Activated naive CD4-positive, alpha-beta T cell treated with anti-CD3 and anti-CD28 coated beads for 36 hours (primary cell): ENCODE data around the gene SPDYE3. TPM values are rescaled to one million over a fixed set of nuclear protein-coding genes. Genes with fewer than 3 reads are reported as not detected.

Source experiments
- CTCF ChIA-PET: fragments of 350-600 bp; sonication (Branson Sonifier 250); formaldehyde crosslinking; loops from one replicate; lab custom pipeline; 2021; ENCODE audit warnings: antibody characterized with exemption; lab: Charles Lee
- DNase-seq: peaks from one replicate; pipeline ENCODE4 v3.0.0-alpha.2; 2020
- H3K27ac Mint-ChIP-seq: one replicate; pipeline ENCODE4 v1.8.0; 2021; ENCODE audit warnings: mild to moderate bottlenecking, mixed read lengths
- H3K27me3 Mint-ChIP-seq: one replicate; pipeline ENCODE4 v1.8.0; 2021; ENCODE audit warnings: low read depth, mixed read lengths
- H3K36me3 Mint-ChIP-seq: one replicate; pipeline ENCODE4 v1.8.0; 2021; ENCODE audit warnings: low read depth, mixed read lengths
- H3K4me1 Mint-ChIP-seq: one replicate; pipeline ENCODE4 v1.8.0; 2021; ENCODE audit warnings: low read depth, mixed read lengths
- H3K4me3 Mint-ChIP-seq: one replicate; pipeline ENCODE4 v1.8.0; 2021; ENCODE audit warnings: mild to moderate bottlenecking, moderate library complexity, mixed read lengths
- H3K9me3 Mint-ChIP-seq: one replicate; pipeline ENCODE4 v1.8.0; 2021; ENCODE audit warnings: mixed read lengths
- intact Hi-C: fragments of 100-400 bp; cut with micrococcal nuclease; formaldehyde crosslinking; loops from one replicate; pipeline ENCODE4 v1.15.1; 2023
- total RNA-seq, 2 experiments: library from RNA; stranded (reverse); gene quantifications; one replicate each; pipeline ENCODE4 v1.2.3, GENCODE V29; 2021

The SPDYE3 gene
- total RNA-seq, 2 experiments from 2014 or later = not detected

DNA sequence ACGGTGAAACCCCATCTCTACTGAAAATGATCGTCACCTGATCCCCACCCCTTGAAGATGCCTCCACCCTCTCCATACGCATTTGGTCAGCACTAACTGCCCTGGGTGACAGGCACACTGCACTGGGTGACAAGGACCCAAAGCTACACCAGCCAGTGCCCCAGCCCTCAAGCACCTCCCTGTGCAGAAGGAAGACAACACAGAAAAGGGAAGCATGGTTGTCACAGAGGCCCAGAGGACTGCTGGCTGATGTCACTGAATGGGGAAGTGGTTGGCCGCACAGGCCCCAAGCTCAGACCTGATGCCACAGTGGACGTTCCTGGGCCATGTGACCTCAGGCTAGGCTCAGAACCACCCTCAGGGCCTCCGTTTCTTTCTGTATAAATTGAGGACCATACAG is 61.6 kb downstream of the SPDYE3 start:
- peaks cover 37% of the 10 kb centered on the region for H3K4me1 Mint-ChIP-seq
- CTCF ChIA-PET = interaction anchor here (0.7 kb wide), 1 partner anchor 27 kb away, joined by 3 read pairs; no protein-coding TSS in a partner anchor
- H3K4me3 Mint-ChIP-seq = no peak overlapping the region
- H3K27ac Mint-ChIP-seq = no peak overlapping the region
- DNase-seq = no peak
- intact Hi-C loops = no loop called here
- H3K36me3 Mint-ChIP-seq = peaks cover 26% of the 10 kb centered on the region
- H3K9me3 Mint-ChIP-seq = peaks cover 2% of the 10 kb centered on the region
- H3K27me3 Mint-ChIP-seq = no peaks in the 10 kb centered on the region

DNA sequence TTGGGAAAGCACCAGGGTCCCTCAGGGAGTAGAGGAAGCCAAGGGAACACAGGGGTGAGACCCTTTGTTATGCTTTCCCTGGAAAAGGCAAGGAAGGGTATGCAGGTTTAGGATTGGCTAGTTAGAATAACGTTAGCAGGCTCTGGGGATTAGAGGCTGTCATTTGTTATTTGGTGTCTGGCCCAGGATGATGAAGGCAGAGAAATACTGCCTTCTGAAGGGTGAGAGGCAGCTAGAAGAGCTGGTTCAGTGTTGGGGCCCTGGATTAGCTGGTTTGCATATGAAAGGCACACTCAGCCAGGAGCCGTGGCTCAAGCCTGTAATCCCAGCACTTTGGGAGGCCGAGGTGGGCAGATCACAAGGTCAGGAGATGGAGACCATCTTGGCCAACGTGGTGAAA is 62.8 kb downstream of the SPDYE3 start:
- CTCF ChIA-PET = interaction anchor here (0.6 kb wide), 1 partner anchor 219 kb away, joined by 3 read pairs; no protein-coding TSS in a partner anchor
- intact Hi-C loops = no loop called here
- H3K4me3 Mint-ChIP-seq = no peak overlapping the region
- no peak for DNase-seq
- no peak overlapping the region for H3K27ac Mint-ChIP-seq
- no peaks in the 10 kb centered on the region for H3K27me3 Mint-ChIP-seq
- peaks cover 2% of the 10 kb centered on the region for H3K9me3 Mint-ChIP-seq
- peaks cover 20% of the 10 kb centered on the region for H3K36me3 Mint-ChIP-seq
- peaks cover 31% of the 10 kb centered on the region for H3K4me1 Mint-ChIP-seq

DNA sequence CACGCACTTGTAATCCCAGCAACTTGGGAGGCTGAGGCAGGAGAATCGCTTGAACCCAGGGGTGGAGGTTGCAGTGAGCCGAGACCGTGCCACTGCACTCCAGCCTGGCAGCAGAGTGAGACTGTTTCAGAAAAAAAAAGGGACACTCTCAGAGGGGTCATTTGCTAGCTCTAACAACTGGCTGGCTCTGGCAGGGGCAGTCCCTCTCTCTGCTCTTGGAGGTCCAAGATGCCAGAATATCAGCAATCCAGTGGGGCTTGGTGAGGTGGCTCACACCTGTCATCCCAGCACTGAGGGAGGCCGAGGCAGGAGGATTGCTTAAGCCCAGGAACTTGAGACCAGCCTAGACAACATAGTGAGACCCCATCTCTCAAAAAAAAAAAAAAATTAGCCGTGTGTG is 63.2 kb downstream of the SPDYE3 start:
- CTCF ChIA-PET = interaction anchor here (0.6 kb wide), 1 partner anchor 220 kb away, joined by 3 read pairs; no protein-coding TSS in a partner anchor
- Mint-ChIP-seq H3K27me3 (no peaks in the 10 kb centered on the region), H3K9me3 (peaks cover 2% of the 10 kb centered on the region), H3K36me3 (peaks cover 18% of the 10 kb centered on the region), H3K27ac (no peak overlapping the region), H3K4me3 (no peak overlapping the region), H3K4me1 (peaks cover 27% of the 10 kb centered on the region)
- DNase-seq = no peak
- intact Hi-C loops = no loop called here

DNA sequence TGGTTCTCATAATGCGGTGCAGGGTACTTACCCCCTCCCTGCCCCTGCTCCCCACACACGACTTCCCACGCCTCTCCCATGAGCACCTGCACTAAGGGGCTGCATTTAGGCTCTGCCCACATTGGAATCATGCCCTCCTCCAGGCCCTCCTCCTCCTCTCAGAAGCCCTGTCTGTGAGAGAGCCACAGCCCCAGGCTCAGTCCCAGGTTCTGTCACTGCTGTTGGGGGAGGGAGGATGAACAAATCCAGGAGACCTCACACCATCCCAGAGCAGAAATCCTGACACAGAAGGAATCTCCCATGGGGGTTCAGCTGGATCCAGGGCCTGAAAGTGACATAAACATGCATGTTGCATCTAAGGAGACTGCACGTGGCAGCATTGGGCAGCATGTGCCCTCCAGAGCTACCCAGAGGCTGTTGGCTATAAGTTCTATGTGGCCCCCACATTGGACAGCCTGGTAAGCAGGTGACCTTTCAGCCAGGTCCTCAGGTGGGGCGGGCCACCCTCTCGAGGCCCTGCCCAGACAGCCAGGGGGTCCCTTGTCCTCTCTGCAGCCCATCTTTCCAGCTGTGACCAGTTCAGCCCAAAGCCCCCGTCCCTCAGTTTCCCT is 64.2 kb downstream of the SPDYE3 start:
- Mint-ChIP-seq H3K9me3 (peaks cover 2% of the 10 kb centered on the region), H3K27ac (no peak overlapping the region), H3K4me3 (no peak overlapping the region), H3K27me3 (no peaks in the 10 kb centered on the region), H3K4me1 (peaks cover 18% of the 10 kb centered on the region), H3K36me3 (peaks cover 9% of the 10 kb centered on the region)
- DNase-seq = no peak
- intact Hi-C loops = no loop called here
- CTCF ChIA-PET = interaction anchor here (0.6 kb wide), 1 partner anchor 97 kb away, joined by 3 read pairs; no protein-coding TSS in a partner anchor

Other genes starting within 250 kb of the SPDYE3 start
- gene ZNF3, start 226.0 kb upstream of the SPDYE3 start, total RNA-seq = 10 to 100 TPM; 13.1 to 14.0 TPM
- 10 to 100 TPM; 97.1 to 97.8 TPM for gene COPS6, start 218.7 kb upstream of the SPDYE3 start, total RNA-seq
- gene MCM7, start 206.3 kb upstream of the SPDYE3 start, total RNA-seq = 100 to 1,000 TPM; 390 to 395 TPM
- 10 to 100 TPM; 12.6 to 12.7 TPM for gene AP4M1, start 206.1 kb upstream of the SPDYE3 start, total RNA-seq
- 10 to 100 TPM; 48.9 to 53.5 TPM for gene TAF6, start 188.3 kb upstream of the SPDYE3 start, total RNA-seq
- 1 to 10 TPM; 7.2 to 8.7 TPM for gene CNPY4, start 188.1 kb upstream of the SPDYE3 start, total RNA-seq
- gene MBLAC1, start 180.7 kb upstream of the SPDYE3 start, total RNA-seq = 1 to 10 TPM; 2.3 to 2.9 TPM
- 100 to 1,000 TPM; 129 to 135 TPM for gene LAMTOR4, start 158.8 kb upstream of the SPDYE3 start, total RNA-seq
- 10 to 100 TPM; 21.2 to 21.6 TPM for gene TRAPPC14, start 149.0 kb upstream of the SPDYE3 start, total RNA-seq
- 1 to 10 TPM; 6.2 to 6.5 TPM for gene GAL3ST4, start 139.1 kb upstream of the SPDYE3 start, total RNA-seq
- gene GPC2, start 130.3 kb upstream of the SPDYE3 start, total RNA-seq = 1 to 10 TPM; 7.6 to 9.5 TPM
- gene STAG3, start 129.8 kb upstream of the SPDYE3 start, total RNA-seq = 10 to 100 TPM; 38.4 to 41.0 TPM
- gene PVRIG, start 87.8 kb upstream of the SPDYE3 start, total RNA-seq = 10 to 100 TPM; 22.7 to 22.8 TPM
- gene PILRB, start 50.4 kb downstream of the SPDYE3 start, total RNA-seq = 10 to 100 TPM; 30.5 to 31.4 TPM
- gene PILRA, start 65.8 kb downstream of the SPDYE3 start, total RNA-seq = under 1 TPM; 0.27 to 0.29 TPM
- gene ZCWPW1, start 121.0 kb downstream of the SPDYE3 start, total RNA-seq = 1 to 10 TPM; 3.5 to 5.2 TPM
- 10 to 100 TPM; 39.3 to 39.7 TPM for gene MEPCE, start 122.1 kb downstream of the SPDYE3 start, total RNA-seq
- gene PPP1R35, start 128.8 kb downstream of the SPDYE3 start, total RNA-seq = 10 to 100 TPM; 45.3 to 53.6 TPM
- gene SPACDR, start 156.6 kb downstream of the SPDYE3 start, total RNA-seq = 1 to 10 TPM; 2.3 to 2.6 TPM
- gene TSC22D4, start 171.5 kb downstream of the SPDYE3 start, total RNA-seq = 10 to 100 TPM; 46.0 to 48.7 TPM
- under 1 TPM; 0.17 to 0.30 TPM for gene NYAP1, start 176.2 kb downstream of the SPDYE3 start, total RNA-seq
- gene AGFG2, start 231.5 kb downstream of the SPDYE3 start, total RNA-seq = 10 to 100 TPM; 23.4 to 23.9 TPM